AG09319 (cell line): ENCODE results near the gene TRIM31.
"Not testable (repeated sequence)": the region's sequence is repeated elsewhere in the genome, so short reads cannot be mapped to it uniquely, and the experiment has no call there.

Experiments
- DNase-seq: peaks from one replicate; pipeline ENCODE4 v3.0.0-alpha.2; 2010; ENCODE audit warnings: low read depth; ENCODE audit errors: extremely low read depth
- CTCF ChIP-seq: IDR thresholded peaks from 2 replicates; pipeline ENCODE4 v1.5.1; 2011; ENCODE audit warnings: low read depth, mild to moderate bottlenecking, inconsistent platforms, low read length, moderate library complexity

Gene TRIM31

GRCh38 chr6:30144811-30145210 is 31.9 kb upstream of the TRIM31 start:
- DNase-seq, result no peak
- TF ChIP-seq CTCF, result no peak

GRCh38 chr6:30143780-30144179 is 30.9 kb upstream of the TRIM31 start:
- no peak for TF ChIP-seq CTCF
- DNase-seq, result no peak

- TF ChIP-seq CTCF, result no peak
- no peak for DNase-seq
Observed at GRCh38 chr6:30142665-30143064, 29.8 kb upstream of the TRIM31 start.

- DNase-seq, result not testable (repeated sequence)
Observed at GRCh38 chr6:30140240-30140639, 27.4 kb upstream of the TRIM31 start.

- DNase-seq, result no peak
- no peak for TF ChIP-seq CTCF
Observed at GRCh38 chr6:30136570-30137286, 23.8 kb upstream of the TRIM31 start.

- TF ChIP-seq CTCF, result no peak
- no peak for DNase-seq
Observed at GRCh38 chr6:30135757-30136156, 22.9 kb upstream of the TRIM31 start, which contains the start of gene TRIM40. TRIM40 (plus strand) TSS chr6:30136140; CDS start chr6:30137037, 897 bp downstream.

- no peak for TF ChIP-seq CTCF
- DNase-seq, result no peak
Observed at GRCh38 chr6:30135147-30135546, 22.3 kb upstream of the TRIM31 start.

GRCh38 chr6:30131947-30132497 is 19.1 kb upstream of the TRIM31 start:
- TF ChIP-seq CTCF, result no peak

More at GRCh38 chr6:30131947-30132497, 19.1 kb upstream of the TRIM31 start:
- DNase-seq, result no peak
